ENCODE measurements around the gene CD40LG. TPM values are rescaled to one million over a fixed set of nuclear protein-coding genes. Genes with fewer than 3 reads are reported as not detected.

Gene CD40LG
- polyA plus RNA-seq, 1 donor = not detected

DNA sequence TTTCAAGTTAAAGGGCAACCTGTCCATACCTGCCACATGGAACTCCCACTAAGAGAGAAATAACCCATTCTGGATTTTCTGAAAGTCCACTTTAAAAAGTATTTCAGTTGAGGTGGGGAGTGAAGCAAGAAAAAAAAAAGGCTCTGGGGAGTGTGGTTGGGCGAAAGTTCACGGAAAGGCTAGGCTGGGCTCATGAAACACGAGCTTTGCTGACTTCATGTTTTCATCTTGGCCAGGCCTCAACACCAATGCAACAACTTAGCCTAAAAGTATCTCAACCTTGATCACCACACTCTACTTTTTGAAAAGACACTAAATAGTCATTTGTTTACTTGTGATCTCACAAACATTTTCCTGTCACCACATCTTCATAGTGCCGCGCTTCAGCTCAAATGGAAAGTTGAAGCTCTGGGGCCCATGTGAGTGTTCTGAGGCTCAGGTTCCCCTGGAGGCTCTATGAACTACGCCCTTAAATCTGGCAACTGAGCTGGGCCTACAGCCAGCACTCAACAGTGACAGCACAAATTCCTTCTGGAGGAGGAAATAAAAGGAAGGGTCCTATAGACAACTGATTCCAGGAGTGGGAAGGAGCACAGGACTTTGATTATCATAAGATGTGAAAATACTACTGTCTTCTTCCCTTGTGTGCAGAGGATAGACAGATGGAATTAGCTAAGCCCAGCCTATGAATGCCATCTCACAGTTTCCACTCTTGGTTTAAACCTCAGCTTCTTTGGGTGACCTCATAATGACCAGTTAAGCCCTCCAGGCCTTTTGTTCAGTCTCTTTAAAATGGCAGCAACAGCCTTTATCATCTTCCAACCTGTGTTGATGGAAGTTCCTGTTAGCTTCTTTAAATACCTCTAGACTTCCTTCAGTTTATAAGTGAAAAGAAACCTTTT lies 5.1 kb downstream of the CD40LG start:
- peak; percentile 13 for DNase-seq

DNA sequence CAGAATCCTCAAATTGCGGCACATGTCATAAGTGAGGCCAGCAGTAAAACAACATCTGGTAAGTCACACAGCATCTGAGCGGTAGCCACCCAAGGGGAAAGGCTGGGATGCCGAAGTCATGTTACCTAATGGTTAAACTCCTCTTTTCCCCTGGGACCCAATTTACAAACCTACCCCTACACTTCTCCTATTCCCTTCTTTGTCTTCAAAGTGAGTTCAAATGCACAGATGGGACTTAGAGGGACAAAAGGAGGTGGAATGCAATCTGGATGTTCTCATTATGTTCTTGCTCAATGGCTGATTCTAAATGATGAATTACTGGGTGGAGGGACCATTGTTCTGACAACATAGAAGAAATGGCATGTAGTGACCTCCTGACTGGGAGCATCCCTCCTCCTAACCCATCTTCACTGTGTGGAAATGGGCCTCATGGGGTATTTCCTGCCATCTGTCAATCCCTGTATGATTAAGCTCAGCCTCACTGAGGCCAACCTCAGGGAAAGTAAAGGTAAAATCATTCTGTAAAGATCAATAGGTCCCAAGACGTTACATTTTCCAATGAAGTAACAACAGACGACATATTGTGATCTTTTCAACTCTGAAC lies 8.5 kb downstream of the CD40LG start:
- DNase-seq = no peak

DNA sequence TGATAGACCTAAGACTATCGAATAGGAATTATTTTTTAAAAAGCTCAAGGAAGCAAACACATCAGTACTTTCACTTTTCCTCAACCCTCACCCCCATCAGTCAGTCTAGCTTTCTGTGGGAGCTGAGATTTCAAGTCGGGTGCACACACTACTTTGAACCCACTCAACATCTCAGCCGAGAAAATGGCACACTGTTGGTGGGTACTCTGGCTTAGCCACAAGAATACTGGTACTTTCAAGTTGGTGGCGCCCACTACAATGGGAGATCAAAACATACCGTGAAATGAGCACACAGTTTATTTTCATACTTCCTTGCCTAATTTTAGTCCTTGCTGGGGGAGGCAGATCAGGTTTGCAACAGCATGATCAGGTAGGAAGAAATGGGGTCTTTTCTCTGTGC lies 10.2 kb downstream of the CD40LG start:
- DNase-seq = no peak

DNA sequence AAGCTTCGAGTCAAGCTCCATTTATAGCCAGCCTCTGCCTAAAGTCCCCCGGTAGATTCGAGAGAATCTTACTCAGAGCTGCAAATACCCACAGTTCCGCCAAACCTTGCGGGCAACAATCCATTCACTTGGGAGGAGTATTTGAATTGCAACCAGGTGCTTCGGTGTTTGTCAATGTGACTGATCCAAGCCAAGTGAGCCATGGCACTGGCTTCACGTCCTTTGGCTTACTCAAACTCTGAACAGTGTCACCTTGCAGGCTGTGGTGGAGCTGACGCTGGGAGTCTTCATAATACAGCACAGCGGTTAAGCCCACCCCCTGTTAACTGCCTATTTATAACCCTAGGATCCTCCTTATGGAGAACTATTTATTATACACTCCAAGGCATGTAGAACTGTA lies 11.2 kb downstream of the CD40LG start:
- no peak for DNase-seq

DNA sequence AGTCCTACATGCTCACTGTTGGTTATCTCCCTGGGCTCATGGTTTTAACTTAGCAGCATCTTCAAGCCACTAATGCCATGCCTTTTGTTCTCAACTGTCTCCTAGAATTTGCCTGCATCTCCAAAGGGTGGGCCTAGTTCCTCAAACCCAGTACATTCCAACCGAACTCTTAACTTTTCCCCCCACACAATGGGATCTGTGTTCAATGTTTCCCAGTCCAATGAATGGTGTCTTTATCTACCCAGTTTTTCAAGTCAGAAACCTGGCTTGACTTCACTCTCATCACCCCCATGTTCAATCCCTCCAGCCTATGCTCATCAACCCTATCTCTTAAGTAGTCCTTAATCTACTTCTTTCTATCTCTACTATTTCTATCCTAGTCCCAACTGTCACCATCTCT lies 12.9 kb downstream of the CD40LG start:
- DNase-seq = no peak

DNA sequence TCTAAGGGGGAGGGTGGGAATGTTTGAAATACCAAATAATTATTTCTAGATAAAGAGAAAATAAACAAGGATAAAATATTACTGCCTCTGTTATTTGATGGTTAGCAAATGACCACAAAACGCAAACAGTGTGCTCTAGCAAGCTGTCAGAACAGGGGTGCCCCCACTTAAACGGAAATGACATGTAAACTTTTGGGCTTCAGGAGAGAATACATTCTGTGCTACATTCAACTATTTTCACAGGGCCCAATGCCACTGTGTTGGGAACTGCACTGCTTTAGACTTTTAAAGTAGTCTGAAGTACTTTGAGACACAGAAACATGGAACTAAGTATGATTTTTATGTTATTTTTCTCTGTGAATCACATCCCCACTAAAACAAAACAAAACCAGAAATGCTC lies 14.1 kb downstream of the CD40LG start:
- no peak for DNase-seq

DNA sequence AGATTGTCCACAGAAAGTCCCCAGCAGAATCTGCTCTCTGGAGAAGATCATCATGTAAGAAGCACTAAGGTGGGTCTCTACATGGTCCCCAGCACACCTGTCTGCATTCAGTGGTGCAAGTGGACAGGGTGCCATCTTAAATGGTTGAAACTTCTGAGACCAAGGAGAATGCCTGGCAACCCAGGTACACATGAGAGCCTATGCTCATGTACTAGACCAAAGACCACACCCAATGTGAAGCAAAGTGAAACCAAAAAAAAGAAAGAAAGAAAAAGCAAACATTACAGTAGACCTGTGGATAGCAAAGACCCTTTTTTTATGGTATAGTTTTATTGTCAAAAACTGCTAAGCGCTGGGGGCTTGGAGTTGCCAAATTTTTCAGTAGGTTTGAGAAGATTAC lies 15.0 kb downstream of the CD40LG start:
- no peak for DNase-seq

DNA sequence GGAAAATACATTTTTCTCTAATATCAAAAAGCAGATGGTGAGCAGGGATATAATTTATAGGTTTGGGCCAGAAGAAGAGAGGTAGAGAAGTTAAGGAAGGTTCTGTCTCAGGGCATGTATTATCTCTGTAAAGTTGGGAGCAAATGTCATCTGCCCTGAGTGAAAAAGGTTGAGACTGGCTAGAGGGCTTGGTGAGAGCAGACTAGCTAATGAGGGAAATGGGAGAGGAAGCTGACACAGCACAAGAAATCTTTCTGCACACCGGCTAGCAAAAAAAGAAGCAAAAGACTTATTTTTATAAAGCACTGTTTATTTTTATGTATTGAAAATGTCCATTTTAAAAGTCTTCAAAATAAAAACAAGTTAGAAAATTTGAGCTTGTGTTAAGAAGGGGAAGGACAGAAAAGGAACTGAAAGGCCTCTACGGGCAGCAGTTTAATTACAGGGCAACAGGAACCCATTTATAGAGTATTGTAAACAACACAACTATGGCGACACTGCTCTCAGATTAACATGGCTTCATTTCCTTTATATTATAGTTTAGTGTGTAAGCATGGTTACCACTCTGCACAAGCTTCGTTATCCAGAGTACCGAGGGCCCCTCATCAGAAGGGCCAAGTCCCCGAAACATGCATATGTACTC lies 17.4 kb downstream of the CD40LG start:
- no peak for DNase-seq

DNA sequence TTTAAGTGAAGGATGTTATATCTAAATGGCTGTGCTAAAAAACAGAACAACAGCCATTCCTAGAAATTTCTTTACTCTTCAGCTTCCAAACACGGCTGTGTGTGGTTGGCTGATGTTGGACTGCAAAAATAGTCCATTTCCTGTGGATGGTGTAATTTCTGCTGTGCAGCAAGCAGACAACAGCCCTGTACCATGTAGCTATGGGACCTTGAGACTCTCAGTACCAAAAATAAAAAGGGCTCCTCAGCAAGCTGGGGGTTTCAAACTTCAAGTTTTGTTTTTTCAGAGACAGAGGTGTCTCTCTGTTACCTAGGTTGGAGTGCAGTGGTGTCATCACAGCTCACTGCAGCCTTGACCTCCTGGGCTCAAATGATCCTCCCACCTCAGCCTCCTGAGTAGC lies 18.1 kb downstream of the CD40LG start:
- DNase-seq = no peak

DNA sequence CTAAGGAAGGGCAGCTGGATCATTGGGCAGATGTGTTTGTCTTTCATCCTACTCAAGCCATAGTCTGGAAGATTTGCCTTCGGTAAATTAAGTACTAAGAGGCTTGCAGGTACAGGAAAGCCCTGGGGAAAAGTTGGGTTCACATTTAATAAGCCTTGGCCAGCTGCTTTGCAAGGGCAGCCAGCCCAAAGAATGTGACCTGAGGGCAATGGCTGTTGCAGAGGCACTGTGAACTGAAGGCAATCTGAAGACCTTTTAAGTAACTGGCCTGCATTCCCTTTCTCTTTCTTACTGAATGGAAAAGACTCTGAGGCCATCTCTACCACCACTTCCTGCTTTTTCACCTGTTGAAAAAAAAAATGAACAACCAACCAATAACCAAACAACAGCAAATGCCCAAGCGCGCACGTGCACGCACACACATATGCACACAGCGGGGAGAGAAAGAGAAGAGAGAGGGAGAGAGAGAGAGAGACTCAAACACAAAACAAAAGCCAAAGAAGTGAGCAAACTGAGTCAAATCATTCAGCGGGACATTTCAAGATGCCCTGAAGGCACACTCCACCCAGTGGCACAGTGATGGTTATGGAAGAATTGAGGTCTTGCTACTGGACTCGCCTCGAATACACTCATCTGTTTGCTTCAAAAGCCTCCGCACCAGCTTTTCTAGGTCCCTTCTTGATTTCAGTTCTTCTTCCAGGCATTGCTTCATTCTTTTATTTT lies 19.6 kb downstream of the CD40LG start:
- DNase-seq = no peak

DNA sequence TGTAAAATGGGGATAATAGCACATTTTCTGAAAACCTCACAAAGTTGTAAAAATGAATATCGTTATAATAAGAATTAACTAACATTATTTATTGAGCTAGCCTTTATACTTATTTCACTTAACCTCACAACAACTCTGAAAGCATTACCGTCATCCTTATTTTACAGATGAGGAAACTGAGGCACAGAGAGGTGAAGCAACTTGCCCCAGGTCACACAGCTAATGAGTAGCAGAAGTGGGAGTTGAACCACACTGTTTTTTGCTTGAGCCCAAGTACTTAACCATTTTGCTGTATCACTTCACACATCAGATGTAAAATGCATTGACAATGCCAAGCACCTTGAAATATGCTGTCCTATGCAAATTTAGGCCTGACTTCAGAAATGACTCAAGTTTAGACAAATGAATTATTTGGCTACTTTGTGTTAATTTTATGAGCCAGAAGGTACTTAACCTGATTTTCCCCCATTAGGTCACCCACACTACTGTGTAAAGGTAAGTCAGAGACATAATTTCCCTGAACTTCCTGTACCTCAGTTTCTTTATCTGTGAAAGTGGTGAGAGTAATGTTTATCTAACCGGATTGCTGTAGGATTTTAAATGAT lies 23.1 kb downstream of the CD40LG start:
- DNase-seq = no peak

DNA sequence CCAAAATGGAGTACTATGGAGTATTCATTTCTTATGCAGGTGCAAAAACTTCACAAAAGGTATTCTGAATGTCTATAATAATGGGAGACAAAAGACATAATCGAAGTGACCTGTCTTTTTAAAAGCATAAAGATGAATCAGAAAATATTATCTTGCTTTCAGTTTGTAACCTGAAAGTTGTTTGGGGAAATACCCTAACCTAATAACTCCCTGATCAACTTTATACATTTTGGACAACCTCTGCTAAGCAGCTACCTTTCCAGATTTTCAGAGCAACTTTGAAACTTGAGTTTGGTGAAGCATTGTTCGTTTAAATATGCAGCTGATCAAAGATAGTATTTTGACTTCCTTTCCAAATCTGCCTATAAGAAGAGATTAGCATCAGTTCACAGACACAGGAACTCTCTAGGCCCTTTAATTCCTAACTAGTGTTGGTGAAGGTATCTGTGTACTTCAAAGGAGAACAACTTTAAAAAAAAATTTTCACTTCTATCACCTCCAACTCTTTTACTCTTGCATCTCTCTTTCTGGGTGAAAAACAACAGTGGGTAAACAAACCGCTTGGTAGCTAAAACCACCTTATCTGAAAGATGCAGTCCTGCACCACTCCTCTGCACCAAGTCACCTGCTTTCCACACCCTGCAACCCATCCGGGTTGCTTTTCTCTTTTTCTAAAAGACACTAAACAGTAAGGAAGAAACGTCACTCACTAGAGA lies 26.5 kb downstream of the CD40LG start:
- no peak for DNase-seq

DNA sequence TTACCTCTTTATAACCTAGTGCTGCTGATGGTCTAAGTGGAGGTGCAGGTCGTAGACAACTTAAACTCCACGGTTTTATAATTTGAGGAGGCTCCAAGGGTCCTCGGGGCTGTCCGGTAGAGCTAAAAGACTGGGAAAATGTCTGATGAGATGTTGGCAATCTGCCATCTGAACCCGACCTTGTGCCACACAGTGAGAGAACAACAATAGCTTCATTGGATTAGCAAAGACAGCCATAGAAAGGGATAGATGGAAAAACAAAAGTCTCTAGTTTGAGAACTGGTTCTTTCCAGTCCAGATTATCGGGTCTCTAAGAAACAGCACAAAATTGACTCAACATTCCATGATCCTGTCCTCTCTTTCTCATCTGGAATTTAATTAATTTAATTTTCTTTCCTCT lies 31.6 kb downstream of the CD40LG start:
- no peak for DNase-seq

DNA sequence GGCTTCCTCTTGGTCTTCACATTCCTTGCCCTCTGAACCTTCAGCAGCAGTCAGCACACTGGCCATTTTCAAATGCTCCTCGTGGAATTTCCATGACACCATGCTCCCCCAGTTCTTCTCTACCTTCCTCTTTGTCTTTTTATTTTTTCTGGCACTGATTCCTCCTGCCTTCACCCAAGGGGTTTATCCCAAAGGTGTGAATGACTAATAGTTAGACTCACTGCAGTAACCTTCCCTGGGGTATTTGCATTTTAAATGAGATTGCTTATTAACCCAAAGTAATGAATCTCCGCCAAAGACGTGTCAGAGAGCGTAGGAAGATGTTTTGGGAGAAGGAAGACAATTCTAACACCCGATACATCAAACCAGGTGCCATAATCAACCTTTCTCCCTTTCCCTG lies 36.2 kb downstream of the CD40LG start:
- DNase-seq = no peak

DNA sequence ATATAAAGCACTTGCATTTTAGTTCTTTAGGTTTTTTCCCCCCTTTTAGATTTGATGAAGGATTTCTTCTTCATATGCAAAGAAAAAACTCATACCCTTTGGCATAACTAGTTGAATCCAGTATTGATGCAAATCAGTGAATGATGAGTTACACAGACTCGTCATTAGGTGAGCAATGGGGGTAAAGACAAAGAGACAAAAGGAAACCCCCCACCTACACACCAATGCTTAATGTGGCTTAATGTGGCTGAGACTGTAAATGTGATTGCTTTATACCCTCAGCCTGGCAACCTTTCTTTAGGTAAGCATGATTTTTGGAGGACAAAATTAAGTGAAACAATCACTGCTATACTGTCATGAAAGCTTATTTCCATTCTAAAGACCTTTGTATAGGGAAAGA lies 39.5 kb downstream of the CD40LG start:
- no peak for DNase-seq

DNA sequence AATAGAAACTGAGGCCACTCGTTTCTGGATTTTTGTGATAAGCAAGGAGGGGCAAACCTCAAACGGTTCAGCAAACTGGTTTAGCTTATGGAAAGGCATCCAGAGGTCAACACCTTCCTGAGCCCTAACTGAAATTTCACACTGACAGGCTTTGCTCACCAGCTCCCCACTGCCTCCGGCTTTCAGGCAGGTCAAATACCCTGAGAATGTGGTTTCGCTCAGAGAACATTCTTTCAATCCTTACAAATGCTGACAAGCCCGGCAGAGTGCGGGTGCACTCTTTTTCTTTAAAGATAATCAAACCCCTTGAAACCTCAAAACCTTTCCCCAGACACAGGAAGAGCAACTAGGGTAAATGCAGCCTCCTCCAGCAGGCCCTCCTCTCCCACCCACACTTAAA lies 41.5 kb downstream of the CD40LG start:
- no peak for DNase-seq

DNA sequence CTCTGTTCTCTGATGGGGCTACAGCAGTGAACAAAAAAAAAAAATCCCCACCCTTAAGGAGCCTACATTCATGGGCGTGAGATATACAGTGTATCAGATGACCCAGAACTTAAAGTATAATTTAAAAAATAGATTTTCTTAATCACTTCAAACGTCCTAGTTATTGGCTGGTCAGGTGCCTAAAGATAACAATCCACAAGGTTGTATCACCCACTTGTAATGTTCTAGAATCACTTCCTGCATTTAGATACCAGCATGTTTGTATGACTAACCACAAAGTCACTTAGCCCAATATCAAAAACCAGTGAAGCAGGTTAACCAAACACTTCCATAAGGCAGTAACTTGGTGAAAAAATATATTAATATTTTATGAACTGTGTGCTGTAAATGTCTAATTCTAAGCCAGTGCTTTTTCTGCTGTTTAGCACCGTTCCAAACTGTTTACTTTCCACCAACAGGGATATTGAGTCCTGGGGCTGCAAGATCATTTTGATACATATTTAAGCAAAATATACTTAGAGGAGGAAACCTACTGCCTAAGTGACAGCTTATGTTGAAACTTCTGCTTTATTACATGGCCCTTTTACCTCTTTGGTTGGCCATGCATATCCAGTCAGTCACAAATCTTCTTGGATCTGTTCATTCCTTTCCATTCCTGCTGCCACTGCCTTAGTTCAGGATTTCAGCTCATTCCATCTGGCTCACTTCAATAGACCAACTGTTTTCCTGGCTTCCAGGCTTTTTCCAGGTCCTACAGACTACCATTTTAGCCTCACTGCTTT lies 43.3 kb downstream of the CD40LG start:
- DNase-seq = no peak

DNA sequence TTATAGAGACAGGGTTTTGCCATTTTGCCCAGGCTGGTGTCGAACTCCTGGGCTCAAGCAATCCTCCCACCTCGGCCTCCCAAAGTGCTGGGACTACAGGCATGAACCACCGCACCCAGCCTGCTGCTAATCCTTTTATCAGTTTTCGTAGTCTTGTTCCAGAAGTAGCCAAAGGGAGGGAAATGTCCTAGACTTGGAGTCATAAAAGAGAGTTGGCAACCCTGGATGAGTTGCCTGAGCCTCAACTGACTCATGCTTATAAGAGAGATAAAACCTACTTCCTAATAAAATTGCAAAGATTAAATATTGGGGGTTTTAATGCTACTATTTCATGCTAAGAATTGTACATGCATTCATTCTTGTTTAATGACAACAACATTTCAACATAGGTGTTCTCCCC lies 44.3 kb downstream of the CD40LG start:
- no peak for DNase-seq

DNA sequence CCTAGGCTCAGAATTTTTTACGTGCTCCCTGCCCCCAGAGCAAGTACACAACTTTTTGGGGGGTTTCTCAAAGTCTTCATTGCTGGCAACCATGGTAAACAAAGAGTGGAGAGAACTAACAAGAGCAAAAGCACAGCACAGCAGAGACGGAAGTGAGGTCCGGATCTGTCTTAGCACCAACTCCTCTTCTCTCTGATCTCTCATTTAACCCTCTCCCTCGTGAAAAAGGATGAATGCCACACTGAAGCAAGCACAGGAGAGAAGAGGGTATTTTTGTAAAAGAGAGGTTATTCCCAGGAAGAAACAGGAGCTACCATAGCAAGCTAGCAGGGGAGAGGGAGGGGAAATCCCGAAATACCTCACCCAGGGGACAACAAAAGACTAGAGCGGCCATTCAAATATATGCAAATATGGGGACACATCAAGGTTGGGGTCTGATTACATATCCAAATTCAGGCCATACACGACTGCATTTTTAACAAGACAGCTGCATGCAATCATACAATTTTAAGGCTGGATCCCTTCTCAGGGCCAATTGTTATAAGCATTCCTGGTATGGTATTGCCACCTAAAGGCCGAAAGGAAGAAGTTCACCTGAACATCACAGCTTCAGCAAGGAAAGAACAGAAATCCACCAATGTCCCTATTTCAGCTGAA lies 46.6 kb downstream of the CD40LG start:
- DNase-seq = peak; percentile 40

DNA sequence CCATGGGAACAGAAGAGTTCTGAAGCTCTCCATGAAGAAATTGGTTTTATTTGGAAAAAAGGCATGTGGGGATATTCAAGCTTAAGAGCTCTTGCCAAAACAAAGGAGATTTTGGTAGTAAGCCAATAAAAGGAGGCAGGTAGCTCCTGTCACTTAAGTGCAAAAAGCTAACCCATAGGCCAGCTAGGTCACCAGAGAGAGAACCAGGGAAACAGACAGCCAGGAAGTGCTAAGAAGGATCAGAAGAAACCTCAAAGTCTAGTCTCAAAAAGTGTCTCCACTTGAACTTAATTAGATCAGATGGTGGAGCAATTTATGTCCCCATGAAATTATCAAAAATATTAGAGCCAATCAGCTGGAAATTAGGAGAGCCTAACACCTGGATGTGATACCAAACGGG lies 49.2 kb downstream of the CD40LG start:
- no peak for DNase-seq

DNA sequence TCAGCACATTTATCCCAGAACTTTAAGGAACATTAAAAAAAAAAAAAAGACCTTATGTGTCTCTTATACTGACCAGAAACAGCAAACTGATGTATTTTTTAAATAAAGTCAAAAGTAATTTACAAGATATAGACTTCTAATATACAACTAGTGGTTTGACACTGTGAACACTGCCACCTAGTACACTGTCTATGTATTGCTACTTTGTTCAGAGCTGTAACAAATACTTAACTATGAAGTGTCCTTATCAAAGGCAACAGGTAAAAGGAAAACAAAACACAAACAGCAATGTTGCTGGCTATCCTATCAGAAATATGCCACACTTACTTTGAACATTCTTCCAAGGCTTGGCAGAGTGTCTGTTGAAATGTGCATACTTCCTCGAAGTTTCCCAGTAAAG lies 60.4 kb downstream of the CD40LG start:
- no peak for DNase-seq

Data from hindlimb muscle (tissue), 1 donor.